NCI-H2029 (cell line): ENCODE measurements around the gene CLCN5.

Experiments
- DNase-seq: peaks from one replicate; lab custom pipeline; 2025; lab: John Stamatoyannopoulos, UW

Gene CLCN5

DNA sequence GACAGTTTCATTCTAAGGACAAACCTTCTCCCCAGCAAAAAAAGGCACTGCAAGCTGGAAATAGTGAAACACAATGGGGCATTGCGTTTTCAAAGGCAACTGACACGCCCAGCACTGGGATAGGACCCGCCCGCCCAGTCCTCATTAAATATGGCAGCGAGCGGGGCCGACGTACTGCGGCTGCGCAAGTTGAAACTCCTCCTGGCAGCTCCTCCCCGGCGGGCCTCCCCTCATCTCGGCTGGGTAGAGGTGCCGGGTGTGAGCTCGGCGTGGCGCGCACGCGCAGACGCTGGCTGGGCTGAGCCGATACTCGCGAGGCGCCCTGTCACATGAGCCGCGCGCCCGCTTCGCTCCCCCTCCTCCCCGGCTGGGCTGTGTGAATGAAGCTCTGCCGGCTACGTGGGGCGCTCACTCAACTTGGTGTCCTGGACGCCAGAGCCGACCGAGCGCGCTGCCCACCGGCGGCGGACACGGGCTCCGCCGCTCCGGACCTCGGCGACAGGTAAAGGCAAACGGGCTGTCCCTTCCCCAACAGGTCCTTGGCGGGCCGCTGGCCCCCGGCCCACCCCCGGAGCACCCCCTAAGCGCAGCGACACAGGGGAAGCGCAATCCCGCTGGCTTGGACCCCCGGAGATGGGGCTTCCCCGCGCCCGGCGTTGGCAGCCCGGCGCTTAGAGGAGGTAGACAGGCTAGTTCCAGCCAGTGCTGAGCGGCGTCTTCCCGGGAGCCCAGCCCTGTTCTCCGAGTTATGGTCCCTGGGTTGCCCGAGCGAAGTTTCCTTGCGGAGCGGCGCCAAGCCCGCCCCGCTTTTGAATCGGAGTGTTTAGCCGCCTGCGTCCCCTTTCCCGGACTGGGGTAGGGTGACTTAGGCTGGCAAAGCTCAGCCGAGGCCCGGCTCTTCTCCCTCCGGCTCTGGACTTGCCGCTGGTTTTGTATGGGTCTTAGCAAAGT lies at the start of gene CLCN5:
CLCN5 (plus strand) TSS at position 306 of the 951 bp plus-strand sequence. CDS start 2,703 bp downstream, outside the sequence.
- DNase-seq: peak; percentile 80

DNA sequence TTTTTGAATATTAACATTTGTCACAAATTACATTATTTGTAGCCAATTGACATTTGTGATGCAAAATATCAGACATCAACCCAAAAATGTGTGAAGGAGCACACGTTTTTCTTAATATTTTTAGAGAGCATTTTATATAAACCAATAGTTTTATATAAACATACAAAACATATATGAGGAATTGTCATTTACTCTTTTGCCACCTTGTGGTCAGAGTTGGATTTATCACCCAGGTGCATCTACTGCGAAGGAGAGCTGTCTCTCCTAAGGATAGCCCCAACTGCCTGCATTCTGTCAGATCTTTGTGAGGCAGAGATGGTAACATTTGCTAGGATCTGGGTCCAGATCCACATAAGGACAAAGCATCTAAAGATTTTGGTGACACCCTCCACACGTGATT lies 45.6 kb upstream of the CLCN5 start:
- DNase-seq: peak; percentile 15

DNA sequence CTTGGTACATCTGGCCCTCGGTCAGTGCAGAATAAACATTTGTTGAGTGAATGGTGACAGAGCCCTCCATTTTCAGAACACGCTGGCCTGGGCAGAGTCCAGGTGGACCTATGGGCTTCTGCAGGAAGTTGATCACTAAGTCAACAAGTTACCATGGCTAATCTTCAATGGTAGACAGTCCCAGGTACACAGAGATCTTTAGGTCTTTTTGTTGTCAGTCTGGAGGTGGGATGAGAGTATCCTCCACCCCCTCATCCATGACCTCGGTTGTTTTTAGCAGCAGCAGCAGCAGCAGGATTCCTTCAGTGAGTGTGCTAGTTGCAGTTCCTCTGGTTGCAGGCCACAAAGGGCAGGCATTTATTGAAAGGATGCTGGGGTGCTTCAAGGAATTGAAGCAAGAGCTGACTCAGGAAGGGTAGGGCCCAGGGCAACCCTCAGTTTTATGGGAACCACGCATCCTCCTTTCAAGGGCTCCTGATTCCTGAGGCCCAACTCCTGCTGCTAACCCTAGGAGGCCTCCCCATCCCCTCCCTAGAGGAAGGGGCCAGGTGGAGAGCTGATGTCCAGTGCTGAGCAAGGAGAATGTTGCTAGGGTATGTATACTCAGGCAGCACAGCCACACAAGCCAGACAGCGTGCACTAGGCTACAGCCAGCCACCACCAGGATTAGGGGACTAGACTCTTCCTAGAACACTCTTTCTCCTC lies 44.8 kb upstream of the CLCN5 start:
- DNase-seq: no peak

DNA sequence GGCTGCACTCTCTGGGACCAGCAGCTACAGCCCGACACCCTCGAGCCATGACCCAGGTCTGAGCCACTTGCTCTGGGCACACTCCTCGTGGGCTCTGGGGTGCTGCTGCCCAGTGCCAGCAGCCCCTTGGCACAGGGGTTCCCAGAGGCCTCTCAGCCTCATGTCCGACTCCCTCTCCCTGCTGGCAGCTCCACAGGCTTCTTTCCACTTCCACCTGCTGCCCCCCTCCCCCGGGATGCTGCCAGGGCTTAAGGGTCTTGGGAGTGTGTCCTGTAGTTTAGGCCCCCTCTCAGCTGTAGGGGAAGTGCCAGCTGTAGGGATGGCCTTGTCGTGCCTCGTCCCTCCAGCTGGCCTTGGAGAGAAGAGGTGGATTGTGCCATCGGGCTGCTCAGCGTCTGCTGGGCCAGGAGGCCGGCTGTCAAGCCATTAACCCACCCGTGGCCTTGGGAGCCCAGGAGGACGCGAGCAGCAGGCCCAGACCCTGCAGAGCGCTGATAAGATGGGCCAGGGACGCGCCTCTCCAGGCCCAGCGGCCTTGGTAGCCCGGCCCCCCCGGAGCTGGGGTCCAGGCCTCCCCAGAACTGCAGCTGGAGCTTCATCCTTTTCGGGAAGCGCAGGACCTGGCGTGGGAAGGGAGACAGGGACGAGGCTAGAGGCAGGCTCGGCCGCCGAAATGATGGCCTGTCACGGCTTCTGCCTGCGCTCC lies 44.1 kb upstream of the CLCN5 start:
- DNase-seq: no peak

DNA sequence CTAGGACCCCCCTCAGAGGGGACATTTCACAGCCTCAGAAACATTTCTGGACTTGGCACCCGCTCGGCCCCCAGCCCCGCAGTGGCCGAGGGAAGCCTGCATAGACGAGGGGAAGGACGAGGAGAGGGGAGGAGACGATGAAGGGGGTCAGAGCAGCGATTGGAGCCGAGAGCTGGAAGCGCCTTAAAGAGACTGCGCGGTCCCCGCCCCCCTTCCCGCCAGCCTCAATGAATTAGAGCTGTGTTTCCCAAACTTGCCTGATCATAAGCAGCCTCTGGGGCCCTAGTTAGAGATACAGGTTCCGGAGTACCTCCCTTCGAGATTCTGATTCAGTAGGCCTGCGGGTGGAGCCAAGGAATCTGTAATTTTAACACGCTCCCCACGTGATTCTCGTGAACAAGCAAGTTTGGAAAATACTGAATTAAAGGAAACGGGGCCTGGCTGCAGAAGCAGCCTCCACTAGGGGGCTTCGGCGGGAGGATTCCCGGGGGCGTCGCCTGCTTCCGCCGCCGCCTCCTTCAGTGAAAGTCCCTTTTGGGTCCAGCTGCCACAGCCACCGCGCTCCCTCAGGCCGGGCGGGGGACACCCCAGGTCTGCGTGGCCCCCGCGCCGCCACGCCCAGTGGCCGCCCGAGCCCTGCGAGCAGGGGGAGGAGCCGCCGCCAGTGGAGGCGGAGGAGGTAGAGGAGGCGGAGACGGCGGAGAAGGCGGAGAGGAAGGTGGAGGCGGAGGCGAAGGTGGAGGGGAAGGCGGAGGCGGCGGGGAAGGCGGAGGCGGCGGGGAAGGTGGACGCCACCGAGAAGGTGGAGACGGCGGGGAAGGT lies 43.4 kb upstream of the CLCN5 start, which contains the start of gene USP27X:
USP27X (plus strand) TSS at position 651 of the 822 bp plus-strand sequence. CDS start 824 bp downstream, outside the sequence.
- peak; percentile 27 for DNase-seq

DNA sequence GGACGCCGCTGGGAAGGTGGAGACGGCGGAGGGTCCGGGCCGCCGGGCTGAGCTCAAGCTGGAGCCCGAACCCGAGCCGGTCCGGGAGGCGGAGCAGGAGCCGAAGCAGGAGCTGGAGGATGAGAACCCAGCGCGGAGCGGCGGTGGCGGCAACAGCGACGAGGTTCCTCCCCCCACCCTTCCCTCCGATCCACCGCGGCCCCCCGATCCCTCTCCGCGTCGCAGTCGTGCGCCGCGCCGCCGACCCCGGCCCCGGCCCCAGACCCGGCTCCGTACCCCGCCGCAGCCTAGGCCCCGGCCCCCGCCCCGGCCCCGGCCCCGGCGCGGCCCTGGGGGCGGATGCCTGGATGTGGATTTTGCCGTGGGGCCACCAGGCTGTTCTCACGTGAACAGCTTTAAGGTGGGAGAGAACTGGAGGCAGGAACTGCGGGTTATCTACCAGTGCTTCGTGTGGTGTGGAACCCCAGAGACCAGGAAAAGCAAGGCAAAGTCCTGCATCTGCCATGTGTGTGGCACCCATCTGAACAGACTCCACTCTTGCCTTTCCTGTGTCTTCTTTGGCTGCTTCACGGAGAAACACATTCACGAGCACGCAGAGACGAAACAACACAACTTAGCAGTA lies 42.6 kb upstream of the CLCN5 start:
- DNase-seq: no peak

DNA sequence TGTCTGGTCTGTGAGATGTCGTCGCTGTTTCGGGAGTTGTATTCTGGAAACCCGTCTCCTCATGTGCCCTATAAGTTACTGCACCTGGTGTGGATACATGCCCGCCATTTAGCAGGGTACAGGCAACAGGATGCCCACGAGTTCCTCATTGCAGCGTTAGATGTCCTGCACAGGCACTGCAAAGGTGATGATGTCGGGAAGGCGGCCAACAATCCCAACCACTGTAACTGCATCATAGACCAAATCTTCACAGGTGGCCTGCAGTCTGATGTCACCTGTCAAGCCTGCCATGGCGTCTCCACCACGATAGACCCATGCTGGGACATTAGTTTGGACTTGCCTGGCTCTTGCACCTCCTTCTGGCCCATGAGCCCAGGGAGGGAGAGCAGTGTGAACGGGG lies 41.7 kb upstream of the CLCN5 start:
- no peak for DNase-seq

DNA sequence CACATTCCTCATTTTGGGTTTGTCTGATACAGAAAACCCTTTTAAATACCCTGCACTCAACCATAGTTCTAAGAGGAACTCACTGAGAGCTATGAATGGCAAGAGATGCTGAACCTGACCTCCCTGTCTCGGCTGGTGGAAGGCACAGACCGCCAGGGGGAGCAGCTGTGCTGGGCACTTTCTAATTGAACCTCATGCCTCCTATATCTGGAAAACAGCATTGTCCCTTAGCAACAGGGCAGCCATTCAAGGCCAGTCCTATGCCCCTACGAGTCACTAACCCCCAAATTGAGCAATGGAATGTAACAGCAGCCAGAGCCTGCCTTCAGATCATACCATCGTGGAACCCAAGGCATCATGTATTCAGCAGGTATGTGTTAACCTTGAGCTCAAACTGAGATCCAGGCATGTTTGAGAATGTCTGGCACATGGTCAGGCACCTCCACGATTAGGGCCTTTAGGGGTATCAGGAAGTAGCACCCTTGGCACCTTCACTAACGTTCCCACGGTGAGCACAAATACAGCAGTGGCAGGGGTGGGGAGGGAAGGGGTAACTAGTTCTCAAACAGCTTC lies 38.0 kb upstream of the CLCN5 start:
- peak; percentile 53 for DNase-seq

DNA sequence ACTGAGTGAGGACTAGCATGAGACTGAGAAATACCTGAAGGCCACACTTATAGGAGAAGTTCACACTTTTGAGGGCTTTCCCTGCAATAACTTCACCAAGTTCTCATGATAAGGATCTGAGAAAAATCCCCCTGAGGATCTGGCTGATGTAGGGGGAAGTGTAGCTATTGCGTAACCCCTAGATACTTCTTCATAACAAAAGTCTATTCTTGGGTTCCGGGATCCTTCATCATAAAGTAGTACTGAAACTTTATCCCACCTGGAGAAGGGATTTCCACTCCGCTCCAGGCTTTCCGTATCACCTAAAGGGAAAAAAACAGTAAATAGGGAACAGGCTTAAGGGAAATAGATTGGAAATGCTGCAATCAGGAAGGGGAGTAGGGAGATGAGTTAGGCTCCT lies 29.9 kb upstream of the CLCN5 start:
- no peak for DNase-seq

DNA sequence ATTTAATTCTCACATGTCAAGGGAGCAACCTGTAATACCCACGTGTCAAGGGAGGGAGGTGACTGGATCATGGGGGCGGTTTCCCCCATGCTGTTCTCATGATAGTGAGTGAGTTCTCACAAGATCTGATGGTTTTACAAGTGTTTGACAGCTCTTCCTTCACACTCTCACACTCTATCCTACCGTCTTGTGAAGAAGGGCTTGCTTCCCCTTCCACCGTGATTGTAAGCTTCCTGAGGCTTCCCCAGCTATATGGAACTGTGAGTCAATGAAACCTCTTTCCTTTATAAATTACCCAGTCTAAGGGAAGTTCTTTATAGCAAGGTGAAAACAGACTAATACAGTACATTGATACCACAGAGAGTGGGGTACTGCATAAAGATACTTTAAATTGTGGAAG lies 25.4 kb upstream of the CLCN5 start:
- no peak for DNase-seq

DNA sequence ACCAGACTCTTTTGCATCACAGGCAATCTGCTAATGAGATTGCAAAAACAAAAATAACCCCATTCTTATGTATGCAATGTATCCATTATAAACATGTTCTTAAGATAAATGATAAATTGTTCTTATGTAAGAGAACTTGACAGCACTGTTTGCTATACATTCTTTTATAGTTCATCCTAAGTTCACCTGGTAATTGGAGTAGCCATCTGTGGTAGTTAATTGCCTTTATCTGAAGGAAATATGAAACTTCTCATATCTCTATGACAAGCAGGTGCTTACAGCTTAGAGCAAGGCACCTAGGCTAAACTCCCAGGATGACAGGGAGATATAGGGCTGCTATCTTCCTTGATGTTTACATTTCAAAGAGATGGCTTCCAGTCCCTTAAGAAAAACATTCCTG lies 21.3 kb upstream of the CLCN5 start:
- DNase-seq: peak; percentile 67

DNA sequence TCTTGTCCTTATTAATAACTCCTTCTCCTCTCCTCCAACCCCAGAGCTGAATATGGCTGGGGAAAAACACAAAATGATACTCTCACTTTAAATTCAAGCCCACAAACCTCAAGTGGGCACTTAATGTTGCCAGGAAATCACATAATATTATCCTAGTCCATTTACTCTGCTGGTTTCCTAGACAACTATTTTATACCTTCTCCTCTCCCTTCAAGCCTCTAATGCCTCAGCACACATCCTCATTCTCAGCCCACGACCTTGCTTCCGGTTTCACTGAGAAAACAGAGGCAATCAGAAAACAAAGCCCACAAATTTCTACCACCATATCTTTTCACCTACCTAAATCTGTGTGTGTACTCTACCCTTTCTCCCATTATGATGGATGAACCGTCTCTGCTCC lies 12.1 kb upstream of the CLCN5 start:
- peak; percentile 82 for DNase-seq

DNA sequence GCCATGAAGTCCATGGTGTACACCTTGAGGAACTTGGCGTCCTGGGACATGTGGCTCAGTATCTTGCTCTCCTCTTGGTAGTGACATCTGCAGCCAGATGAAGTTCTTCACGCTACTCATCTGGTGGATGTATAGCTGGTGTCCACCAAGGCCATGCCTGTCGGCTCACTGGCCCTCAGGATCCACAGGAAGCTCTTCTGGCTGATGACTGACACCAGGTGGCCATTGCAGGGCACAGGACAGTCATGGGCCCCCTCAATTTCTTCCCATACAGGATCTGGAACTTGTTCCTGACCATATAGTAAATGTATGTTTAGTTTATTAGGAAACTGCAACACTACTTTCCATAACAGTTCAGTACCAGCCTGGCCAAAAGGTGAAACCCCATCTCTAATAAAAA lies 10.3 kb upstream of the CLCN5 start:
- DNase-seq: no peak

DNA sequence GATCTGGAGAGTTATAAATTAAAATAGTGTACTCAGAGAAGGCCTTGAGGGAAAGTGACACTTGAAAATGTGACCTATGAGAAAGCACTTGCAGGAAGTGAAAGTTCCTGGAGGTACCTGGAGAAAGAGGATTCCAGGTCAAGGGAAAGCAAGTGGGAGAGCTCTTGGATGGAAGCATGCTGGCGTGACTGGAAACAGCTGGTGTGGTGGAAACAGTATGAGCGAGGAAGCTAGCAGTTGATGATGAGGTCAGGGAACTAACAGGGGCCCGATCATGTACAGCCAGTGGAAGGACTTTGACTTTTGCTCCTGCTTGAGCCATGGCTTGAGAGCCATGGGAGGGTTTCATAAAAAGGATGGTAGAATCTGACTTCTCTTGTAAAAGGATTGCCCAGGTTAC lies 9.5 kb upstream of the CLCN5 start:
- no peak for DNase-seq

DNA sequence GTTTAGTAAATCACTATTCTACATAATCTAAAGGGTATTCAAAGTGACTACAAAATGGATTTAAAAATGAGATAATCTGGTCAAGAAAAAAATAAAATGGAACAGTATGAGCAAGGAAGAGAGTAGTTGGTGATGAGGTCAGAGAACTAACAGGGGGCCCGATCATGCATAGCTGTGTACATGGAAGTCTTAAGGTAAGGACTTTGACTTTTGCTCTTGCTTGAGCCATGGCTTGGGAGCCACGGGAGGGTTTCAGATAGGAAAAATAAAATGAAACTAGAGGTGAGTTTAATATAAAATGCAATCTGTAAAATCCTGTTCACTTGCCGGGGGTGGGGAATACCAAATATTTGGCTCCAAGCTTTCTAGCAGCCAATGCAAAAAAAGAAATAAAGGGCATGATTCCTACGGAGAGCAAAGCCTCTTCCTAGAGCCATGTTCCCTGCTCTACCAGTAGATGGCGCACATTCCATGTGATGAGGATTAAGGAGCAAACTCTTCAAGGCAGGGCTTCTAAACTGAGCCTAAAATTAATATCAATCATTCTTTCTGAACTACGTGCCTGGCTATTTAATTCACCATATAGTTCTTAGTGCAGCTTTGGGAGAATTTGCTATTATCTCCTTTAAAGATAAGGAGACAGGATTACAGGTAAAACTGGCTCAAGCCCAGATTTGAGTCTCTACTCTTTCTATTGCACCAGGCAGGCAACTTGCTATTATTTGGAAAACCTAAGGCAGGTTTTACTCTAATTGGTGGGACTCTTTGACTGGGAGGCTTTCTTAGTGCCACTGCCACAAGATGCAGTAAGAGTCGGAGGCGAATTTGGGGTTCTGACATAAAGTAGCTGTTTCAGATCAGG lies 6.8 kb upstream of the CLCN5 start:
- DNase-seq: peak; percentile 13

DNA sequence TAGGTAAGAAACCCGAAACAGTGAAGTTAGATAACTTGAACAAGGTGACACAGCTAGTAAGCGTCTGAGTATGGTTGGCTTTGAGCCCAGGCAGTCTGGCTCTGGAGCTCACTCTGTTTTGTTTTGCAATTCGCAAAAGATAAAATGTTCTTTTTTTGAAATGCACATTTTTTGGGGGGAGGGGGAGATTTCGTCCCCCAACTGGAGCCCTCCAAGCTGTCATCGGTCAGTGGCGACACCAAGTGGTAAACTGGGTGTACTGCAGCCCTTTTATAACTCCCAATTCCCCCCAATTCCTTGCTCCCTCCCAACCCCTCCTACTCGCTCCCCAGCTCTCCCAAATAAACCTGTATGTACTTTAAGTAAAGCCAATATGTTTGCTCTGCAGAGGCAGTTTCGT lies 2.8 kb upstream of the CLCN5 start:
- no peak for DNase-seq

DNA sequence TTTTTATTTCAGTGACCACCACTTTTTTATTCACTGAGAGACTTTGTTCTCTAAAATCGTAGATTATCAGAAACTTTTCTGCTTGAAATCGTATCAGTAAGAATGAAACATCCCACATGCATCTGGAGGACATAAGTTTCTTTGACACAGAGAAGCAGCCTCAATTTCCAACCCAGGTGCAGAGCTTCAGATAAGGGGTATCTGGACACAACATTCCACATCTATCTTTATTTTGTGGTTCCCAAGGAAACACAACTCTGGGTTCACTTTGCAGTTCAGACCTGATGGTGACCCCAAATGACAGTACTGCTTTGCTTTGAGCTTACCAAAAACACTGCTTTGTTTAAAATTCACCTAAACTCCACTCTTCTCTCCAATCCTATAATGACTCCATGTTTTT lies 1.3 kb upstream of the CLCN5 start:
- DNase-seq: no peak

DNA sequence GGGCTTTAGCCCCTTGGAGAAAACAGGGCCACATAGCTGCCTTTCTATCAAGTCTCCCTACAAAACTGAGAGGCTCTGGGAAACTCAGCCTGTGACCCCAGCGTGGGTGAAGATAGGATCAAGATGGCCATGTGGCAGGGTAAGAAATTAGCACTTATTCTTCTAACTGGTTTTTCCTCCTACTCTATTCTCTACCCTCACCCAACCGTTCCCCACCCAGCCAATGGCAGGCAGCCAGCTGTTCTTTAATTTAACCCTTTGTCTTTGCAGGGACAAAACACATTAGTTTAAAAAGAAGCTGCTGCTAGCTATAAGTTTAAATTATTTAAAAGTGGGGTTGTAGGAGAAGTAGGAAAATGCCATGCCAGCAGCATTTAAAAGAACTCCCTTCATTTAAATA lies 2.8 kb downstream of the CLCN5 start:
- DNase-seq: no peak

DNA sequence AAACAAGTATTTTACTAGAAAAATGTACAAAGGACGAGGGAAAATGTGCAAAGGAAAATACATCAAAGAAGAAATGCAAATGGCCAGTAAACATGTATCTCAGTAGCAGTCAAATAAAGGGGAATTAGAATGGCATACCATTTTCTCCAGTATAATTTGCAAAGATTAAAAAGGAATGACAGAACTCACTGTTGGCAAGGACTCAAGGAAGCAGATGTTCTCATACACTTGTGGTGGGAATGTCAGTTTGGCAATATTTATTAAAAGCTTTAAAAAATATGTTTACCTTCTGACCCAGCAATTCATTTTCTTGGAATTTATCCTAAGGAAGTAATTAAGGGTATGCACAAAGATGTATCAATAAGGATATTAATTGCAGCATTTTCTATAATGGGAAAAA lies 7.6 kb downstream of the CLCN5 start:
- no peak for DNase-seq

DNA sequence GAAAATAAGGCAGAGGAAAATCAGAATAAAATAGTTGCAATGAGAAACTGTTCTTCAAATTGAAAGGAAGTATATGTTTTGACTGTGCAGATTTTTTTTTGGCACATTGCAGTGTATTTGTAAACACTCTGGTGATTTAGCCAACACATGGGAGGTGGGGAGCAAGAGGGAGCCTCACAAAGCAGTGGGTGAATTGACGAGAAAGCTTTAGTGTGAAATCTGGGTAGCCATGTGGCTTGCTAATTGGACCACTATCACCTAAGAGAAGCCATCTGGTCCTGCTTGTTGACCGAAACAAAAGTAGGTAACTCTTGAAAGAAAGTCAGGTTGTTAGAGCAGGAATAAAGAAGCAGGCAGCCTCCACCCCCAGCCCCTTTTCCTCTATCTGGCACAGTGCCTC lies 10.4 kb downstream of the CLCN5 start:
- no peak for DNase-seq
